Measurements from ENCODE around the gene NTN1. TPM values are rescaled to one million over a fixed set of nuclear protein-coding genes. Genes with fewer than 3 reads are reported as not detected.

Gene NTN1
- total RNA-seq, 5 donors from 2014 or later (not counting 1 experiment from before 2014, with no cell fraction given), result 0.07 to 0.15 (median 0.12) TPM; not detected in 1

DNA sequence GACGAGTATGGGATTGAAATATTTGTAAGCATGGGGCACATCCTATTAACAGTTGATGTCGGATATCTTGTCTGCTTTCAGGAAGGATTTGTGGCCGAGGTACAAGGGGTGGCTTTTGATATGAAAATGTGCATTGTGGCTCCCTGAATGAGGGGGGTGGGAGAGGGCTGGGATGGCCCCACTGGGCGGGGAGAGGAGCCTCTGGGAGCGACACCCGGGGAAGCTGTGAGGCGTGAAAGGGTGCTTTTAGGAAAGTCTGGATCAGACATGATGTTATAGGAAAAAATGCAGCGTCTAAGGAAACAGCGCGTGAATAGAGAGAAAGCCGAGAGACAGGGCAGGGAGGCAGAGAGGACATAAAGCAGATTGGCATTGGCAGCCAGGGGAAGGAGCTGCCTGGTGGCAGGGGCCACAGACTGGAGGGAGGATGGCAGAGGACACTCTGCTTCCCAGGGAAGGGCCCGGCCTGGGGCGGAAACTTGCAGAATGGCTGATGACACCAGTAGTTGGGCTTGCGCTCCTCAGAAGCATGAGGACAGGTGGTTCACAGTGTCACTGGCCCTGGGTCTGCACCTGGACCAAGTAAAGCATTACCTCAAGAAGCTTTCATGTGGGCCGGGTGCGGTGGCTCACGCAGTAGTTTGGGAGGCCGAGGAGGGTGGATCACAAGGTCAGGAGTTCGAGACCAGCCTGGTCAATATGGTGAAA is 95.7 kb downstream of the NTN1 start:
- Histone ChIP-seq H3K27ac (ENCODE audit: low read length) (no peak overlapping the region), H3K4me1 (ENCODE audit: control insufficient read depth in 1 of 2, extremely low read depth in 1 of 2, insufficient read depth in 2 of 2, low read length in 2 of 2) (peaks cover 0 to 9% of the 10 kb centered on the region in 2 experiments), H3K36me3 (ENCODE audit: control insufficient read depth in 2 of 2, extremely low read depth in 1 of 2, insufficient read depth in 1 of 2, low read length in 1 of 2) (no peaks in the 10 kb centered on the region), H3K4me3 (ENCODE audit: control insufficient read depth in 1 of 2, extremely low read depth in 1 of 2, low read length in 1 of 2) (no peak overlapping the region), H3K9me3 (no peaks in the 10 kb centered on the region), H3K27me3 (replicated peaks in 1 of 2; ENCODE audit: control insufficient read depth in 2 of 2, extremely low read depth in 1 of 2, insufficient read depth in 2 of 2, low read length in 1 of 2) (peaks cover 0 to 17% of the 10 kb centered on the region in 2 experiments)
- no peaks in the 10 kb centered on the region for H3K36me3 Mint-ChIP-seq
- DNase-seq, result no peak
- no peak overlapping the region for H3K4me3 Mint-ChIP-seq
- ChIA-PET POLR2A (no interaction called here), CTCF (no interaction called here)
- H3K27me3 Mint-ChIP-seq, result peaks cover 13 to 23% of the 10 kb centered on the region in 2 donors
- no peak for ATAC-seq (replicated peaks in 1 of 4)
- peaks cover 0 to 5% (median 0%) of the 10 kb centered on the region in 3 donors for H3K9me3 Mint-ChIP-seq
- WGBS (ENCODE audit: insufficient coverage), result 88% methylated on average over 18 of the region's 19 CpGs
- H3K27ac Mint-ChIP-seq, result no peak overlapping the region
- H3K4me1 Mint-ChIP-seq, result peaks cover 0 to 7% (median 5%) of the 10 kb centered on the region in 3 donors

- H3K4me1 Mint-ChIP-seq, result peaks cover 0 to 8% (median 5%) of the 10 kb centered on the region in 3 donors
- Histone ChIP-seq H3K36me3 (ENCODE audit: control insufficient read depth in 2 of 2, extremely low read depth in 1 of 2, insufficient read depth in 1 of 2, low read length in 1 of 2) (no peaks in the 10 kb centered on the region), H3K27me3 (replicated peaks in 1 of 2; ENCODE audit: control insufficient read depth in 2 of 2, extremely low read depth in 1 of 2, insufficient read depth in 2 of 2, low read length in 1 of 2) (peaks cover 2 to 16% of the 10 kb centered on the region in 2 experiments), H3K4me1 (ENCODE audit: control insufficient read depth in 1 of 2, extremely low read depth in 1 of 2, insufficient read depth in 2 of 2, low read length in 2 of 2) (peaks cover 0 to 5% of the 10 kb centered on the region in 2 experiments), H3K9me3 (no peaks in the 10 kb centered on the region), H3K27ac (ENCODE audit: low read length) (no peak overlapping the region), H3K4me3 (ENCODE audit: control insufficient read depth in 1 of 2, extremely low read depth in 1 of 2, low read length in 1 of 2) (no peak overlapping the region)
- ChIA-PET CTCF (no interaction called here), POLR2A (no interaction called here)
- no peaks in the 10 kb centered on the region for H3K36me3 Mint-ChIP-seq
- ATAC-seq (replicated peaks in 1 of 4) (no peak), DNase-seq (no peak)
- H3K27me3 Mint-ChIP-seq, result peaks cover 13 to 33% of the 10 kb centered on the region in 2 donors
- H3K27ac Mint-ChIP-seq, result no peak overlapping the region
- 35% methylated on average over 3 of the region's 5 CpGs for WGBS (ENCODE audit: insufficient coverage)
- H3K4me3 Mint-ChIP-seq, result no peak overlapping the region
- peaks cover 0 to 5% (median 0%) of the 10 kb centered on the region in 3 donors for H3K9me3 Mint-ChIP-seq
Measured at GRCh38 chr17:9120471-9120870, 99.2 kb downstream of the NTN1 start.

DNA sequence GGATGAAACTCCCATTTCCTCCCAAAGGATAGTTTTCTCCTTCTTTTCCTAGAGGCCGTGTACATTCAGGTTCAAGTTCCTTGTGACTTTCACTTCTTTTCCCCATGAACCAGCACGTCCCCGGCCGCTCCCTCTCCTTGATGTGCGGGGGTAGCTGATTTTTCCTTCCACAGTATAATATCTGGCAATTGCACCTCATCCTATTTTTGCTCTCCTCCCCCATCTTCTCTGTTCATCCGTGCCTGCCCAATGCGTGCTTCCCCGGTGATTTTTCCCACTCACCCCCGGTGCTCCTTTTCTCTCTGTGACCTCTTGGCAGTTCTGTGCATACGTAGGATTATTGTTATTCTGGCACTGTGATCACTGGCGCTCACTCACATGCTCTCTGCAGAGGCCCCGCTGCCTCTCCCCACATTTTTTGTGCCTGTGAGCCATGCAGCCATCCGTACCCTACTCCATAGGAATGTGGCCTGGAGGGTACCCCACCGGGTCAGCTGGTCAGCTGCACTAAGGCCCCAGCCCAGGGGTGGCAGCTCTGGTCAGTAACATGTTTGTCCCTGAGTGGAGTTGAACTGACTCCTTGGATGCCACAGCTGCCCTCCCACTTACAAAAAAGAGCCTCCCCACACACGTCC is 100.0 kb downstream of the NTN1 start:
- ChIA-PET CTCF (no interaction called here), POLR2A (no interaction called here)
- Histone ChIP-seq H3K27me3 (replicated peaks in 1 of 2; ENCODE audit: control insufficient read depth in 2 of 2, extremely low read depth in 1 of 2, insufficient read depth in 2 of 2, low read length in 1 of 2) (peaks cover 2 to 10% of the 10 kb centered on the region in 2 experiments), H3K36me3 (ENCODE audit: control insufficient read depth in 2 of 2, extremely low read depth in 1 of 2, insufficient read depth in 1 of 2, low read length in 1 of 2) (no peaks in the 10 kb centered on the region), H3K4me1 (ENCODE audit: control insufficient read depth in 1 of 2, extremely low read depth in 1 of 2, insufficient read depth in 2 of 2, low read length in 2 of 2) (no peaks in the 10 kb centered on the region), H3K27ac (ENCODE audit: low read length) (no peak overlapping the region), H3K9me3 (no peaks in the 10 kb centered on the region), H3K4me3 (ENCODE audit: control insufficient read depth in 1 of 2, extremely low read depth in 1 of 2, low read length in 1 of 2) (no peak overlapping the region)
- H3K27ac Mint-ChIP-seq, result no peak overlapping the region
- H3K4me3 Mint-ChIP-seq, result no peak overlapping the region
- peaks cover 16 to 38% of the 10 kb centered on the region in 2 donors for H3K27me3 Mint-ChIP-seq
- 76% methylated on average over 11 of the region's 15 CpGs for WGBS (ENCODE audit: insufficient coverage)
- H3K36me3 Mint-ChIP-seq, result no peaks in the 10 kb centered on the region
- H3K9me3 Mint-ChIP-seq, result peaks cover 0 to 5% (median 0%) of the 10 kb centered on the region in 3 donors
- H3K4me1 Mint-ChIP-seq, result peaks cover 0 to 4% (median 2%) of the 10 kb centered on the region in 3 donors
- no peak for DNase-seq
- ATAC-seq (replicated peaks in 1 of 4), result no peak

- H3K36me3 ChIP-seq (ENCODE audit: control insufficient read depth in 2 of 2, extremely low read depth in 1 of 2, insufficient read depth in 1 of 2, low read length in 1 of 2), result no peaks in the 10 kb centered on the region
- POLR2A ChIA-PET, result no interaction called here
- no peak overlapping the region for H3K4me3 Mint-ChIP-seq
- H3K4me1 Mint-ChIP-seq, result peaks cover 0 to 1% (median 0%) of the 10 kb centered on the region in 3 donors
- no peaks in the 10 kb centered on the region for H3K36me3 Mint-ChIP-seq
- ATAC-seq (replicated peaks in 1 of 4), result no peak
- H3K4me3 ChIP-seq (ENCODE audit: control insufficient read depth in 1 of 2, extremely low read depth in 1 of 2, low read length in 1 of 2), result no peak overlapping the region
- H3K27me3 ChIP-seq (replicated peaks in 1 of 2; ENCODE audit: control insufficient read depth in 2 of 2, extremely low read depth in 1 of 2, insufficient read depth in 2 of 2, low read length in 1 of 2), result peaks cover 2 to 14% of the 10 kb centered on the region in 2 experiments
- no peaks in the 10 kb centered on the region for H3K4me1 ChIP-seq (ENCODE audit: control insufficient read depth in 1 of 2, extremely low read depth in 1 of 2, insufficient read depth in 2 of 2, low read length in 2 of 2)
- H3K27ac ChIP-seq (ENCODE audit: low read length), result no peak overlapping the region
- peaks cover 13 to 43% of the 10 kb centered on the region in 2 donors for H3K27me3 Mint-ChIP-seq
- H3K27ac Mint-ChIP-seq, result no peak overlapping the region
- CTCF ChIA-PET, result no interaction called here
- WGBS (ENCODE audit: insufficient coverage), result 74% methylated on average over 13 of the region's 17 CpGs
- H3K9me3 ChIP-seq, result no peaks in the 10 kb centered on the region
- H3K9me3 Mint-ChIP-seq, result peaks cover 0 to under 1% (median 0%) of the 10 kb centered on the region in 3 donors
- DNase-seq, result no peak
Measured at GRCh38 chr17:9123594-9124553, 102.6 kb downstream of the NTN1 start.

GRCh38 chr17:9124554-9124935 is 103.2 kb downstream of the NTN1 start:
- WGBS (ENCODE audit: insufficient coverage), result 85% methylated on average over 6 of the region's 10 CpGs
- H3K4me1 ChIP-seq (ENCODE audit: control insufficient read depth in 1 of 2, extremely low read depth in 1 of 2, insufficient read depth in 2 of 2, low read length in 2 of 2), result no peaks in the 10 kb centered on the region
- POLR2A ChIA-PET, result no interaction called here
- peaks cover 13 to 43% of the 10 kb centered on the region in 2 donors for H3K27me3 Mint-ChIP-seq
- peaks cover 2 to 13% of the 10 kb centered on the region in 2 experiments for H3K27me3 ChIP-seq (replicated peaks in 1 of 2; ENCODE audit: control insufficient read depth in 2 of 2, extremely low read depth in 1 of 2, insufficient read depth in 2 of 2, low read length in 1 of 2)
- no peak overlapping the region for H3K27ac Mint-ChIP-seq
- H3K27ac ChIP-seq (ENCODE audit: low read length), result no peak overlapping the region
- DNase-seq (no peak), ATAC-seq (replicated peaks in 1 of 4) (no peak)
- no peaks in the 10 kb centered on the region for H3K9me3 Mint-ChIP-seq
- CTCF ChIA-PET, result no interaction called here
- no peaks in the 10 kb centered on the region for H3K36me3 ChIP-seq (ENCODE audit: control insufficient read depth in 2 of 2, extremely low read depth in 1 of 2, insufficient read depth in 1 of 2, low read length in 1 of 2)
- no peak overlapping the region for H3K4me3 Mint-ChIP-seq
- no peaks in the 10 kb centered on the region for H3K36me3 Mint-ChIP-seq
- peaks cover 0 to 1% (median 0%) of the 10 kb centered on the region in 3 donors for H3K4me1 Mint-ChIP-seq
- H3K4me3 ChIP-seq (ENCODE audit: control insufficient read depth in 1 of 2, extremely low read depth in 1 of 2, low read length in 1 of 2), result no peak overlapping the region
- H3K9me3 ChIP-seq, result no peaks in the 10 kb centered on the region

- ChIA-PET CTCF (no interaction called here), POLR2A (no interaction called here)
- no peaks in the 10 kb centered on the region for H3K4me1 ChIP-seq (ENCODE audit: control insufficient read depth in 1 of 2, extremely low read depth in 1 of 2, insufficient read depth in 2 of 2, low read length in 2 of 2)
- H3K4me3 ChIP-seq (ENCODE audit: control insufficient read depth in 1 of 2, extremely low read depth in 1 of 2, low read length in 1 of 2), result no peak overlapping the region
- 100% methylated on average over 1 of the region's 8 CpGs for WGBS (ENCODE audit: insufficient coverage)
- no peak overlapping the region for H3K27ac ChIP-seq (ENCODE audit: low read length)
- peaks cover 2 to 12% of the 10 kb centered on the region in 2 experiments for H3K27me3 ChIP-seq (replicated peaks in 1 of 2; ENCODE audit: control insufficient read depth in 2 of 2, extremely low read depth in 1 of 2, insufficient read depth in 2 of 2, low read length in 1 of 2)
- Mint-ChIP-seq H3K36me3 (no peaks in the 10 kb centered on the region), H3K27me3 (peaks cover 13 to 42% of the 10 kb centered on the region in 2 donors), H3K4me1 (peaks cover 0 to 1% (median 0%) of the 10 kb centered on the region in 3 donors), H3K27ac (no peak overlapping the region), H3K4me3 (no peak overlapping the region), H3K9me3 (no peaks in the 10 kb centered on the region)
- DNase-seq, result no peak
- H3K9me3 ChIP-seq, result no peaks in the 10 kb centered on the region
- no peak for ATAC-seq (replicated peaks in 1 of 4)
- no peaks in the 10 kb centered on the region for H3K36me3 ChIP-seq (ENCODE audit: control insufficient read depth in 2 of 2, extremely low read depth in 1 of 2, insufficient read depth in 1 of 2, low read length in 1 of 2)
Measured at GRCh38 chr17:9125722-9126121, 104.4 kb downstream of the NTN1 start.

Measured in T-cell (primary cell).